ENCODE results near the gene XRN1.

The XRN1 gene

GRCh38 chr3:142279965-142280590 lies 167.8 kb downstream of the XRN1 start:
- no peak for TF ChIP-seq POLR2A (IDR thresholded peaks at IDR 0.05; ENCODE audit: low read depth, low read length)
- DNase-seq (ENCODE audit: insufficient read length, low spot score), result peak; percentile 47

GRCh38 chr3:142278451-142278850 lies 169.4 kb downstream of the XRN1 start:
- TF ChIP-seq POLR2A (IDR thresholded peaks at IDR 0.05; ENCODE audit: low read depth, low read length), result no peak
- DNase-seq (ENCODE audit: insufficient read length, low spot score) (no peak), FAIRE-seq (no peak)

More at GRCh38 chr3:142279965-142280590, 167.8 kb downstream of the XRN1 start:
- FAIRE-seq, result peak; percentile 94

GRCh38 chr3:142276781-142277180 lies 171.1 kb downstream of the XRN1 start:
- no peak for FAIRE-seq

GRCh38 chr3:142275856-142276255 lies 172.0 kb downstream of the XRN1 start:
- no peak for DNase-seq (ENCODE audit: insufficient read length, low spot score)
- FAIRE-seq, result peak; percentile 67
- no peak for TF ChIP-seq POLR2A (IDR thresholded peaks at IDR 0.05; ENCODE audit: low read depth, low read length)

More at GRCh38 chr3:142276781-142277180, 171.1 kb downstream of the XRN1 start:
- DNase-seq (ENCODE audit: insufficient read length, low spot score), result no peak
- no peak for TF ChIP-seq POLR2A (IDR thresholded peaks at IDR 0.05; ENCODE audit: low read depth, low read length)

- no peak for FAIRE-seq
- TF ChIP-seq POLR2A (IDR thresholded peaks at IDR 0.05; ENCODE audit: low read depth, low read length), result no peak
Measured at GRCh38 chr3:142274908-142275307, 172.9 kb downstream of the XRN1 start.

GRCh38 chr3:142273501-142273900 lies 174.3 kb downstream of the XRN1 start:
- FAIRE-seq (no peak), DNase-seq (ENCODE audit: insufficient read length, low spot score) (no peak)
- no peak for TF ChIP-seq POLR2A (IDR thresholded peaks at IDR 0.05; ENCODE audit: low read depth, low read length)

More at GRCh38 chr3:142274908-142275307, 172.9 kb downstream of the XRN1 start:
- DNase-seq (ENCODE audit: insufficient read length, low spot score), result no peak

- no peak for TF ChIP-seq POLR2A (IDR thresholded peaks at IDR 0.05; ENCODE audit: low read depth, low read length)
- DNase-seq (ENCODE audit: insufficient read length, low spot score), result no peak
- FAIRE-seq, result peak; percentile 64
Measured at GRCh38 chr3:142272200-142272891, 175.5 kb downstream of the XRN1 start.

- no peak for TF ChIP-seq POLR2A (IDR thresholded peaks at IDR 0.05; ENCODE audit: low read depth, low read length)
- DNase-seq (ENCODE audit: insufficient read length, low spot score) (no peak), FAIRE-seq (no peak)
Measured at GRCh38 chr3:142270407-142270806, 177.4 kb downstream of the XRN1 start.

- no peak for DNase-seq (ENCODE audit: insufficient read length, low spot score)
Measured at GRCh38 chr3:142269767-142270166, 178.1 kb downstream of the XRN1 start.

GRCh38 chr3:142268426-142268825 lies 179.4 kb downstream of the XRN1 start:
- FAIRE-seq (no peak), DNase-seq (ENCODE audit: insufficient read length, low spot score) (no peak)
- TF ChIP-seq POLR2A (IDR thresholded peaks at IDR 0.05; ENCODE audit: low read depth, low read length), result no peak

More at GRCh38 chr3:142269767-142270166, 178.1 kb downstream of the XRN1 start:
- TF ChIP-seq POLR2A (IDR thresholded peaks at IDR 0.05; ENCODE audit: low read depth, low read length), result no peak
- FAIRE-seq, result no peak

GRCh38 chr3:142267269-142267668 lies 180.6 kb downstream of the XRN1 start:
- no peak for TF ChIP-seq POLR2A (IDR thresholded peaks at IDR 0.05; ENCODE audit: low read depth, low read length)
- no peak for DNase-seq (ENCODE audit: insufficient read length, low spot score)
- FAIRE-seq, result no peak

- FAIRE-seq (no peak), DNase-seq (ENCODE audit: insufficient read length, low spot score) (no peak)
- TF ChIP-seq POLR2A (IDR thresholded peaks at IDR 0.05; ENCODE audit: low read depth, low read length), result no peak
Measured at GRCh38 chr3:142263112-142263511, 184.7 kb downstream of the XRN1 start.

- FAIRE-seq, result no peak
- TF ChIP-seq POLR2A (IDR thresholded peaks at IDR 0.05; ENCODE audit: low read depth, low read length), result no peak
- DNase-seq (ENCODE audit: insufficient read length, low spot score), result no peak
Measured at GRCh38 chr3:142259359-142259758, 188.5 kb downstream of the XRN1 start.

GRCh38 chr3:142256712-142257333 lies 191.0 kb downstream of the XRN1 start:
- DNase-seq (ENCODE audit: insufficient read length, low spot score) (no peak), FAIRE-seq (no peak)
- TF ChIP-seq POLR2A (IDR thresholded peaks at IDR 0.05; ENCODE audit: low read depth, low read length), result no peak

Data from H54 (cell line).